NCI-H748 treated with DMSO at 0.1 percent for 48 hours (cell line): Measurements from ENCODE around the gene TP73.

ENCODE experiments used
- DNase-seq: peaks from one replicate; lab custom pipeline; 2025; lab: John Stamatoyannopoulos, UW

TP73 gene

DNA sequence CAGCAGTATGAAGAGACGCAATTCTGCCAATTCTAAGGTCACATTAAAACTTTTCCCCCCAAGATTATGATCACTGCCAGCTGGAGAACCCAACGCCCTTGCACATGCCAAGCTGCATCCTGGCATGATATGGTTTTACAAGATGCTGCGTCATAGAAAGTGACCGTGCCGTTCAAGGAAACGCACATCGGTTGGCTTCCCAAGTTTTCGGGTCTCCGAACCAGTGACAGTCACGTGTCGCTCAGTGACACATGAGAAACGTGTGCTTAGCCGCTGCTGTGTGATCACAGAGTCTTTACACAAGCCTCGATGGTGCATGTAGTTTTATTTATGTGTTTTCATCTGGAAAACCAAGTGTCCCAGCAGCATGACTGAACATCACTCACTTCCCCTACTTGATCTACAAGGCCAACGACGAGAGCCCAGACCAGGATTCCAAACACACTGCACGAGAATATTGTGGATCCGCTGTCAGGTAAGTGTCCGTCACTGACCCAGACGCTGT, 127.6 kb downstream of the TP73 start:
- no peak for DNase-seq

DNA sequence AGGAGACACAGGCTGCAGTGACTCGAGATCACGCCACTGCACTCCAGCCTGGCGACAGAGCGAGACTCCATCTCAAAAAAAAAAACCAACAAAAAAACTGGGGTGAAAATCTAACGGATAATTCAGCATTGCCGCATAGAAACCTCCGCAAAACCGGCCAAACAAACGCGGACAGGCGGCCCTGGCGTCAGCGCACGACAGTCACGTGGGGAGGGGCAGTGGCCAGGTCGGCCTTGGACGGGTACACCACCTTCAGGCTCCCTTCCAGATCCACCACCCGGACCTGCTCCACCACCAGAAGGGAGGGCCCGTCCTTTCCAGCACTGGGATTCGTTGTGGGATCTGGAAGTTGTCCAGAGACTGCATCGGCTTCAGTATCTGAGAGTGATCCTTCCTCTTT, 128.6 kb downstream of the TP73 start:
- DNase-seq, result no peak

DNA sequence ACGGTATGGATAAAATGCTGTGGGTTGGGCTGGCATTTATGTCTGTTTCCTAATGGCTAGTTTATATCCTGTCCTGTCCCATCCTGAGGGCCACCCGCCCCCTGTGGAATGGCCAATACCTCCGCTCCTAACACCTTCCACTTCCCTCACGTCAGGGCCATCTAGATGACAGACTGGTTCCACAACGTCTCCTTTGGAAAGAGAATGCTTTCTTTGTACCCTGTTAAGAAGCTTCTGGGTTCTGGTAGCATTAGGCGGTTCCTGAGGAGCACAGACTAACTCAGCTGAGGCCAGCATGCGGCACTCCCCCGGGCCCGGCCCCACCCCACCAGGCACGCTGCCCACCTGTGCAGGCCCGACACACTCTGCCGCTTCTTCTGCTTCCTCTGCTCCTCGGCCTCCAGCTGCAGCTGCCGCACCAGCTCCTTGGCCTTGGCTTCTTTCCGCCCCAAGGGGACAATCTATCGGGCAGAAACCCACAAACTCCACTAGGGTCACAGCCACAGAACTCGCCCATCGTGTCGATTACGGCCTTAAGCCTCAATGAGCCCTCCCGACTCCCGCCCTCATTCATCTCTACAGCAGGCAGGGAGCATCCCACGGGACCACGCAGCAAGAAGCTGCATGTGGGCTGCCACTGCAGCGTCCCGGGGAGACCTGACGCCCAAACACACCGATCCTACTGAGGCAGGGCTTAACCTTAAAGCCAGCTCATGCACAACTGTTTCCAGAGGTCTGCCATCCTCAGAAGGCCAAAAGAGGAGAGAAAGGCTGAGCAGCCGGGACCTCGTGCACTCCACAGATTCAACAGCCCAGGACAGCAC, 131.5 kb downstream of the TP73 start:
- no peak for DNase-seq

DNA sequence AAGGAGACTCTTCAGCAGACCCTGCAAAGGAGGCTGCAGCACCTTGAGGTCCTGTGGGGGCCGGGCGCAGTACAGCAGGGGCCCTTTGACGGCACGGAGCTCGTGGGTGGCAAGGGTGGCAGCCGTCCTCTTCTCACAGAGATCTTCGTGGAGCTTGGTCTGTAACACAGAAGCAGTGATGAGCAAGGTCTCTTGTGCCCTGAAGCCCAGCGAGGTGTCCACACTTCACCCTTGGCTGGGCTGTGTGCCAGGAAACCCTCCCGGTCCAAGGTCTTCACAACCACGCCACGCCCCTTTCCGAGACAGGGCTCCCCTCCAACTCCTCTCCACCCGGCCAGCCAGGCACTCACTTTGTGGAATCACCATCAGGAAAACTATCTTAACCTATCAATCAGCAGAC, 132.7 kb downstream of the TP73 start:
- DNase-seq, result no peak

DNA sequence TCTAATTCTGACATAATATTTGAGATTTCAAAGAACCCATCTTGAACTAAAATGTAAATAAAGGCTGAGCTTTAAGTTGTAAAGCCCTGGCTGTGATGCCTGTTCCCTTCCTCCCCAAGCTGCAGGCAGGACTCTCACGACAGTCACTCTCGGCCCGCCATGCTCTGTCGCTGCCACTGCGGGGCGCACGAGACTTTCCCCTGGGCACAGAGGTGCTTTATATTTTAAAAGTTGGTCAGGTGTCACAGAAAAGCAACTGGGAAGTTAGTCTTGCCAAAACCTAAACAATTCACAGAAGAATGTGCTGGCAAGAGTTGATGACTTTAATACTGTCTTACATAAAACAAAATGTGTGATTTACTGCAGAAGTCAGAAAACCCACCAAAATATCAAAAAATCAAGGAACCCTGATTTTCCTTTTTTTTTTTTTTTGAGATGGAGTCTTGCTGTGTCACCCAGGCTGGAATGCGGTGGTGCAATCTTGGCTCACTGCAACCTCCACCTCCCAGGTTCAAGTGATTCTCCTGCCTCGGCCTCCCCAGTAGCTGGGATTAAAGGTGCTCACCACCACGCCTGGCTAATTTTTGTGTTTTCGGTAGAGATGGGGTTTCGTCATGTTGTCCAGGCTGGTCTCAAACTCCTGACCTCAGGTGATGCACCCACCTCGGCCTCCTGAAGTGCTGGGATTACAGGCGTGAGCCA, 133.3 kb downstream of the TP73 start:
- no peak for DNase-seq
